GM20431 (cell line): ENCODE measurements around the gene ARHGEF4.
"Not testable (repeated sequence)": the region's sequence is repeated elsewhere in the genome, so short reads cannot be mapped to it uniquely, and the experiment has no call there.

ENCODE experiments used
- in situ Hi-C: fragments of 300-500 bp; cut with MseI, MboI; formaldehyde crosslinking; loops from one replicate; pipeline ENCODE4 v1.15.0; 2020; ENCODE audit warnings: low sequenced_read_pairs; ENCODE audit not compliant: unreplicated experiment

The ARHGEF4 gene

DNA sequence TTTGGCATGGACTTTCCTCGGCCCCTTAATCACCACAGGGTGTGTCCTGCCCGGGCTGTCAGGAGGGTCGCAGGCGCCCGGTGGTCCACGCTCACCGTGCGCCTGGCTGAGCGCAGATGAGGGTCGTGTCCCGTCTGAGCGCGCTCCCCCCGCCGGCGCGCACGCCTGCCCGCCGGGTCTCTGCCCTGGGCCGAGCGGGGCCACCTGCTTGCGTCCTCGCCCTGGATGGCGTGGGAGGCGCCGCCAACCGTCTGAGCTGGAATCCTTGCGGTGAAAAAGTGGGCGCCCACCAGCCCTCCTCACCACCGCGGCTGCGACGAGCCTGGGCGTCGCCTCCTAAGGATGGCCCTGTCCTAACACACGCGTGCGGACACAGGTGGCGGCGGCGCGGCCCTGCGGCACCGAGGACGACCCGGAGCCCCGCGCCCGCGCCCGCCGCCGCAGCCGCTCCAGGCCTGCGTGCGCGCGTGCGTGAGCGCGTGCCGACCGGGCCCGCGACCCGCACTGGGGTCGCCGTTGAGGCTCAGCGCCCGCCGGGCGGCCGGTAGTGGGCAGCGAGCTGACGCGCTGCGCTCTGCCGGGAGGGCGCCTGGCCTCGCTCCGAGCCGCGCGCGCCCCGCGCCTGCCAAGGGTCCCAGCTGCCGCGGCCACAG lies 126.6 kb downstream of the ARHGEF4 start:
- in situ Hi-C loops = no loop called here

- in situ Hi-C loops = no loop called here
Measured at GRCh38 chr2:130963849-130964793, 127.4 kb downstream of the ARHGEF4 start.

DNA sequence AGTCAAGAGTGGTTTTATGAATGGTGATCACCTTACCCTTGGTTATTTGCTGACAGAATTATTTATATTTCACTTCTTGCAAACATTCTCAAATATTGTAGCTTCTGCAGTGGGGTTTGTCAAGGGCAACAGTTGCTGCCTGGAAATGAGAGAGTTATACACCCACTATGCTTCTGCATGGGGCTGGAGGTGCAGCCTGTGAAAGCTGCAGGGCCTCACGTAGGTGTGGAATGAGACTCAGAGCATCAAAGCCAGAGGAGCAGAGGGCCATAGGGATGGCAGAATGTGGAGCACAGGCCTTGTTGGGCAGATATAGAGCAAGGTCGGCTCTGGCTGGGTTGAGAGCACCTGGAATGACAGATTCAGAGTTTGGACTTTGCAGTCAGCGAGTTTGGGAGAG lies 128.2 kb downstream of the ARHGEF4 start:
- in situ Hi-C loops = no loop called here

- in situ Hi-C loops = no loop called here
Measured at GRCh38 chr2:130966149-130966774, 129.5 kb downstream of the ARHGEF4 start.

DNA sequence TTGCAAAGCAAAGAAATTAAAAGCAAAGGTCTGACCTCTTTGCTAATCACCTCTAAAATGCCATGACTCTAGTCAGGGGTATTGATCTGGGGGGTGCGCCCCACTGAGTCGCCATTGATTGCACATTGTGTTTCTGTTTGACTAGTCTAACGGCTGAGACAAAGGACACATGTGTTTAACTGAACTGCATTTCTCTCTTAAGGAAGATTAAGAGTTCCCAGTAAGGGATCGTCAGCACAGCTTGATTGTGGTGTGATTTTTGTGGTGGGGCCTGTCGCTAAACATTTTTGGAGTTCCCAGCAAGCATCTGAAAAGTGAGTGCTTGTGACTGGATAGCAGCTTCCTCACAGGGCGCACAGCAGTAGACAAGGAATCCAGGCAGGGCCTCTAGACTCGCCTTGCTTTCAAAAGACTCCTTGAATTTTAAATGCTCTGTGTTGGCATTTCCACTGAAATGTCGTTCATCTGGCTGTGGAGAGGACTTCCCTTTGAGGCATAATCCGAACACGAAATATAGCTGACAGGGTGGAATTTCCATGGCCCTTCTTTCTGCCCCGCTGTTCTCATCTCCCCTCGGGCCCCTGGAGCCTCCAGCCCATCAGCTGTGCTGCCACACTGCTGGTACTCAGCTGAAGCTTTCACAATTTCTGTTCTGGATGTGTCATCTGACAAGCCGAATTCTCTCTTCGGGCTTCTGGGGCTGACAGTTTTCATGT lies 130.2 kb downstream of the ARHGEF4 start:
- in situ Hi-C loops = no loop called here

- in situ Hi-C loops = no loop called here
Measured at GRCh38 chr2:130972410-130972809, 135.7 kb downstream of the ARHGEF4 start.

- in situ Hi-C loops = no loop called here
Measured at GRCh38 chr2:130975729-130976128, 139.0 kb downstream of the ARHGEF4 start.

- in situ Hi-C loops = no loop called here
Measured at GRCh38 chr2:130976591-130977237, 140.0 kb downstream of the ARHGEF4 start.

- in situ Hi-C loops = no loop called here
Measured at GRCh38 chr2:130977461-130978050, 140.8 kb downstream of the ARHGEF4 start.

GRCh38 chr2:130981667-130982066 lies 145.0 kb downstream of the ARHGEF4 start:
- in situ Hi-C loops = no loop called here

- in situ Hi-C loops = no loop called here
Measured at GRCh38 chr2:130985206-130985780, 148.6 kb downstream of the ARHGEF4 start.

DNA sequence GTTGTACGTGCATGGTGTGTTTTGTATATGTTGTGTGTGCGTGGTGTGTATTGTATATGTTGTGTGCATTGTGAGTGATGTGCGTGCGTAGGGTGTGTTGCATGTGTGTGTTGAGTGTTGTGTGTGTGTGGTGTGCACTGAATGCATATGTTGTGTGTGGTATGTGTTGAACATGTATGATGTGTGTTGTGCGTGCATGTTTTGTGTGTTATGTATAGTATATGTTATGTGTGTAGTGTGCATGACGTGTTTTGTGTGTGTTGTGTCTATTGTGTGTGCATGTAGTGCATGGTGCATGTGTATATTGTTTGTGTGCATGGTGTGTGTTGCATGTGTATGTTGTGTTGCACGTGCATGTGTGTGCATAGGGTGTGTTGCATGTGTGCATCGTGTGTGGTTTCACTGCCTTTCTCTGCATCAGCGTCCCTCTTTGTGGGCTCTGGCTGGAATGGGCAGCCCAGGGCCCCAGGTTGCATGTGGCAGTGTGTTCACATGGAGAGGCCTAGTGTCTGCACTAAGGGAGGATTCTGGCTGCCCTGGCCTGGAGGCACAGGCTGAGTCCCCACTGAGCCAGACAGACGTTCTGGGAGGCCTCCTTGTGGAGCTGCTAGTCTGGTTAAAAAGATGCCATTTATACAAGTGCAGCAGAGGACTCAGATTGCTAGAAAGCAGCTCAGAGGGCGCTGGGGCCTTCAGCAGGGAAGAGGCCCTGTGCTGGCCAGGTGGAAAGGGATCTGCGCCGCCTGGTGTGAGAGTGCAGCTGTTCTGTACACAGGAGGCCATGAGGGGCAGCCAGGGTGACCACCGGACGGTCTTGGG lies 149.3 kb downstream of the ARHGEF4 start:
- in situ Hi-C loops = no loop called here

DNA sequence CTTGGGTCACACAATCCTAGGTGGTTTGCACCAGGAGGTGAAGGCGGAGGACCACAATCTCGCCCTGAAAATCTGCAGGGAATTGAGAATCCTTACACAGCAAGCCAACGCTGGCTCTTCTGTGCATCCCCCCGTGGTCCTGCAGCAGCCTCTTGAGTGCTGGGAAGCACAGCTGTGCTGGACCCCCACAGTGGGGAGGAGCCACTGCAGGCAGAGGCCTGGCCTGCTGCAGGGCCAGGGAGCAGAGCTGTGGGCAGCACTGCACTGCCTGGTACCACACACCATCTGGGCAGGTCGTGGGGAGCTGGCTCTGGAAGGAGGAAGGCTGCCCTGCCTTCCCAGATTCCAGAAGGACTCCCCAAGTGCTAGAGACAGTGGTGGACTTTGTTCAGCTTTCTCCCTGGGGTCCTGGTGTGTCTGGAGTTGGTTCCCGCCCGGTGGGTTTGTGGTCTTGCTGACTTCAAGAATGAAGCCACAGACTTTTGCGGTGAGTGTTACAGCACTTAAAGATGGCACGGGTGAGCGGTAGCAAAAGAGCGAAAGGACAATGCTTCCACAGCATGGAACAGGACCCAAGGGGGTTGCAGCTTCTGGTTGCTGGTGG lies 150.3 kb downstream of the ARHGEF4 start:
- in situ Hi-C loops = no loop called here

DNA sequence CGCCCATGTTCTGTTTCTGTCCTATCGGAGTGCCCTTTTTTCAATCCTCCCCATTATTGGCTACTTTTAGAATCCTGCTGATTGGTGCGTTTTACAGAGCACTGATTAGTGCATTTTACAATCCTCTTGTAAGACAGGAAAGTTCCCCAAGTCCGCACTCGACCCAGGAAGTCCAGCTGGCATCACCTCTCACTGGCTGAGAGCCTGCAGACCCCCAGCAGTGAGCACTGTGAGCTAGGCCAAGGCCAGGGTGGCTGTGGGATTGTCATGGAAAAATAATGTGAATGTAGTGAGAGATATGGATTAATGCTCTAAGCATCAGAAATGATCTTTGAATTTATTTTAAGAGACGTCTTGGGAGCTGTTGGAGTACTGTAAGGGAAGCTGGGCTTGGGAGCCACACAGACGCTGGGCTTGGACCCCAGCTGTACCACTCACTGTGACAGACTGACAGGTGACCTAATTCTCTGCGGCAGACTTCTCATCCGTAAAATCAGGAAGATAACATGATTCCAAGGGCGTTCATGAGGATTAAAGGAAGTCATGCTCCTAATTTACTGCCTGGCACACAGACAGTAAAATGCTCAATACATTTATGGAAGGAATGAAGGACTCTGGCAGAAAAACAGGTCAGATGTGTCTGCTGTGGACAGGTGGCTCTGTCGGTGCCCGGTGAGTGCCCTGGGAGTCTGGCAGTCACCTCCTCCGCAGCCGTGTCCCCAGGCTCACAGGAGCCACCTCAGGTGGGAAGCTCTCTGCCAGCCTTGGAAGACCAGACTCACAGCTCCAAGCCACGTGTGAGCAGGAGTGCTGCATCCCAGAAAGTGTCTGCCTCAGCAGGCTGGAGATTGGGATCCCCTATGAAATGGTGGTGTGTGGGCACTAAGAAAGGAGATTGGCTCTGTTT lies 151.1 kb downstream of the ARHGEF4 start:
- in situ Hi-C loops = no loop called here

DNA sequence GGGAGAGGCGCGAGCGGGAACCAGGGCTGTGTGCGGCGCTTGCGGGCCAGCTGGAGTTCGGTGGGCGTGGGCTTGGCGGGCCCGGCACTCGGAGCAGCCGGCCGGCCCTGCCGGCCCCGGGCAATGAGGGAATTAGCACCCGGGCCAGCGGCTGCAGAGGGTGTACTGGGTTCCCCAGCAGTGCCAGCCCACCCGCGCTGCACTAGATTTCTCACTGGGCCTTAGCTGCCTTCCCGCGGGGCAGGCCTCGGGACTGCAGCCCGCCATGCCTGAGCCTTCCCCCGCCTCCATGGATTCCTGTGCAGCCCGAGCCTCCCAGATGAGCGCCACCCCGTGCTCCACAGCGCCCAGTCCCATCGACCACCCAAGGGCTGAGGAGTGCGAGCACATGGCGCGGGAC lies 154.7 kb downstream of the ARHGEF4 start:
- in situ Hi-C loops = not testable (repeated sequence)

GRCh38 chr2:130992003-130992402 lies 155.3 kb downstream of the ARHGEF4 start:
- in situ Hi-C loops = not testable (repeated sequence)

DNA sequence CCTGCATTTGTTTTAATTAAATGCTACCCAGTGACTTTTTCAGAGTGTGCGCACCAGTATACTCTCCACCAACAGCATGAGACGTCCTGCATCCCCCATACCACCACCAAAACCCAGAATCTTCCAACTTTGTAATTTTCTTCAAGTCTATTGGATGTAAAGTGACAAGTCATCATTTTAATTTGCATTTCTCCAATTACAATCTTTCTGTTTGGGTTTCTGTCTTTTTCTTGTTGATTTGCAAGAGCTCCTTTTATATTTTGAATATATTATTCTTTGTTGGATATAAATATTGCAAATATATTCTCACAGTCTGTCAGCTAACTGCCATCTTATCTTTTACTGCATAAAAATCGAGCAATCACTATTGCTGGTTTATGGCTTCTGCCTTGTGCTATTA lies 160.0 kb downstream of the ARHGEF4 start:
- in situ Hi-C loops = no loop called here
